Measurements from ENCODE around the gene STXBP6.

Gene STXBP6

GRCh38 chr14:25049093-25049567, 817 bp downstream of the STXBP6 start:
- peak overlapping the region; percentile 77 for H3K9ac ChIP-seq (ENCODE audit: low read length)
- H3K9me3 ChIP-seq (ENCODE audit: control insufficient read depth, low read length), result no peaks in the 10 kb centered on the region
- H3K27me3 ChIP-seq (ENCODE audit: control insufficient read depth, insufficient read depth, low read length), result peaks cover 11% of the 10 kb centered on the region

GRCh38 chr14:25048170-25049016, 1.6 kb downstream of the STXBP6 start:
- Histone ChIP-seq H3K27me3 (ENCODE audit: control insufficient read depth, insufficient read depth, low read length) (peaks cover 11% of the 10 kb centered on the region), H3K9ac (ENCODE audit: low read length) (peak overlapping the region; percentile 77), H3K4me3 (ENCODE audit: low read length) (peak overlapping the region; percentile 75), H3K36me3 (ENCODE audit: control insufficient read depth, insufficient read depth, low read length) (no peaks in the 10 kb centered on the region), H3K4me1 (ENCODE audit: control insufficient read depth, insufficient read depth, low read length) (no peaks in the 10 kb centered on the region), H3K9me3 (ENCODE audit: control insufficient read depth, low read length) (no peaks in the 10 kb centered on the region)

More at GRCh38 chr14:25049093-25049567, 817 bp downstream of the STXBP6 start:
- Histone ChIP-seq H3K4me3 (ENCODE audit: low read length) (peak overlapping the region; percentile 75), H3K36me3 (ENCODE audit: control insufficient read depth, insufficient read depth, low read length) (no peaks in the 10 kb centered on the region), H3K4me1 (ENCODE audit: control insufficient read depth, insufficient read depth, low read length) (no peaks in the 10 kb centered on the region)

- Histone ChIP-seq H3K27me3 (ENCODE audit: control insufficient read depth, insufficient read depth, low read length) (peaks cover under 1% of the 10 kb centered on the region), H3K4me1 (ENCODE audit: control insufficient read depth, insufficient read depth, low read length) (peaks cover 14% of the 10 kb centered on the region), H3K4me3 (ENCODE audit: low read length) (no peak overlapping the region), H3K9ac (ENCODE audit: low read length) (no peak overlapping the region), H3K36me3 (ENCODE audit: control insufficient read depth, insufficient read depth, low read length) (no peaks in the 10 kb centered on the region), H3K9me3 (ENCODE audit: control insufficient read depth, low read length) (no peaks in the 10 kb centered on the region)
These were observed 3.5 kb downstream of the STXBP6 start for GRCh38 chr14:25046301-25046943.

- Histone ChIP-seq H3K4me1 (ENCODE audit: control insufficient read depth, insufficient read depth, low read length) (peaks cover 18% of the 10 kb centered on the region), H3K36me3 (ENCODE audit: control insufficient read depth, insufficient read depth, low read length) (no peaks in the 10 kb centered on the region), H3K27me3 (ENCODE audit: control insufficient read depth, insufficient read depth, low read length) (no peaks in the 10 kb centered on the region), H3K9ac (ENCODE audit: low read length) (no peak overlapping the region), H3K9me3 (ENCODE audit: control insufficient read depth, low read length) (no peaks in the 10 kb centered on the region), H3K4me3 (ENCODE audit: low read length) (no peak overlapping the region)
These were observed 5.7 kb downstream of the STXBP6 start for GRCh38 chr14:25044106-25044698.

GRCh38 chr14:25042362-25043299, 7.3 kb downstream of the STXBP6 start:
- H3K4me1 ChIP-seq (ENCODE audit: control insufficient read depth, insufficient read depth, low read length), result peaks cover 19% of the 10 kb centered on the region
- no peaks in the 10 kb centered on the region for H3K9me3 ChIP-seq (ENCODE audit: control insufficient read depth, low read length)
- no peaks in the 10 kb centered on the region for H3K36me3 ChIP-seq (ENCODE audit: control insufficient read depth, insufficient read depth, low read length)
- H3K9ac ChIP-seq (ENCODE audit: low read length), result no peak overlapping the region
- H3K4me3 ChIP-seq (ENCODE audit: low read length), result no peak overlapping the region
- H3K27me3 ChIP-seq (ENCODE audit: control insufficient read depth, insufficient read depth, low read length), result no peaks in the 10 kb centered on the region

- peaks cover 25% of the 10 kb centered on the region for H3K4me1 ChIP-seq (ENCODE audit: control insufficient read depth, insufficient read depth, low read length)
- no peak overlapping the region for H3K9ac ChIP-seq (ENCODE audit: low read length)
- H3K27me3 ChIP-seq (ENCODE audit: control insufficient read depth, insufficient read depth, low read length), result no peaks in the 10 kb centered on the region
- H3K36me3 ChIP-seq (ENCODE audit: control insufficient read depth, insufficient read depth, low read length), result no peaks in the 10 kb centered on the region
- H3K4me3 ChIP-seq (ENCODE audit: low read length), result no peak overlapping the region
- no peaks in the 10 kb centered on the region for H3K9me3 ChIP-seq (ENCODE audit: control insufficient read depth, low read length)
These were observed 8.0 kb downstream of the STXBP6 start for GRCh38 chr14:25041898-25042297.

GRCh38 chr14:25041484-25041883, 8.5 kb downstream of the STXBP6 start:
- H3K4me3 ChIP-seq (ENCODE audit: low read length), result no peak overlapping the region
- no peak overlapping the region for H3K9ac ChIP-seq (ENCODE audit: low read length)
- H3K27me3 ChIP-seq (ENCODE audit: control insufficient read depth, insufficient read depth, low read length), result no peaks in the 10 kb centered on the region
- H3K9me3 ChIP-seq (ENCODE audit: control insufficient read depth, low read length), result no peaks in the 10 kb centered on the region
- no peaks in the 10 kb centered on the region for H3K36me3 ChIP-seq (ENCODE audit: control insufficient read depth, insufficient read depth, low read length)
- peaks cover 25% of the 10 kb centered on the region for H3K4me1 ChIP-seq (ENCODE audit: control insufficient read depth, insufficient read depth, low read length)

- Histone ChIP-seq H3K9me3 (ENCODE audit: control insufficient read depth, low read length) (no peaks in the 10 kb centered on the region), H3K36me3 (ENCODE audit: control insufficient read depth, insufficient read depth, low read length) (no peaks in the 10 kb centered on the region), H3K4me1 (ENCODE audit: control insufficient read depth, insufficient read depth, low read length) (peaks cover 26% of the 10 kb centered on the region), H3K9ac (ENCODE audit: low read length) (no peak overlapping the region), H3K4me3 (ENCODE audit: low read length) (no peak overlapping the region), H3K27me3 (ENCODE audit: control insufficient read depth, insufficient read depth, low read length) (no peaks in the 10 kb centered on the region)
These were observed 10.0 kb downstream of the STXBP6 start for GRCh38 chr14:25039933-25040332.

GRCh38 chr14:25038044-25038668, 11.8 kb downstream of the STXBP6 start:
- peaks cover 39% of the 10 kb centered on the region for H3K4me1 ChIP-seq (ENCODE audit: control insufficient read depth, insufficient read depth, low read length)
- no peak overlapping the region for H3K4me3 ChIP-seq (ENCODE audit: low read length)
- H3K9ac ChIP-seq (ENCODE audit: low read length), result no peak overlapping the region
- H3K27me3 ChIP-seq (ENCODE audit: control insufficient read depth, insufficient read depth, low read length), result no peaks in the 10 kb centered on the region
- no peaks in the 10 kb centered on the region for H3K9me3 ChIP-seq (ENCODE audit: control insufficient read depth, low read length)
- no peaks in the 10 kb centered on the region for H3K36me3 ChIP-seq (ENCODE audit: control insufficient read depth, insufficient read depth, low read length)

GRCh38 chr14:25037032-25037431, 12.9 kb downstream of the STXBP6 start:
- H3K27me3 ChIP-seq (ENCODE audit: control insufficient read depth, insufficient read depth, low read length), result no peaks in the 10 kb centered on the region

More at GRCh38 chr14:25037032-25037431, 12.9 kb downstream of the STXBP6 start:
- H3K9ac ChIP-seq (ENCODE audit: low read length), result no peak overlapping the region
- H3K4me1 ChIP-seq (ENCODE audit: control insufficient read depth, insufficient read depth, low read length), result peaks cover 31% of the 10 kb centered on the region
- H3K36me3 ChIP-seq (ENCODE audit: control insufficient read depth, insufficient read depth, low read length), result no peaks in the 10 kb centered on the region
- no peak overlapping the region for H3K4me3 ChIP-seq (ENCODE audit: low read length)
- no peaks in the 10 kb centered on the region for H3K9me3 ChIP-seq (ENCODE audit: control insufficient read depth, low read length)

Measured in mucosa of stomach (tissue), 1 donor.